ENCODE measurements around the gene SLIT1. TPM values are rescaled to one million over a fixed set of nuclear protein-coding genes. Genes with fewer than 3 reads are reported as not detected.

SLIT1 gene
- total RNA-seq, 4 donors from 2014 or later: 0.04 to 0.13 TPM; not detected in 2

GRCh38 chr10:96971324-96971723 lies 214.4 kb downstream of the SLIT1 start:
- Histone ChIP-seq H3K27ac (no peak overlapping the region), H3K27me3 (no peaks in the 10 kb centered on the region), H3K9me3 (no peaks in the 10 kb centered on the region), H3K36me3 (peaks cover 0 to 4% of the 10 kb centered on the region in 2 donors), H3K4me3 (no peak overlapping the region), H3K4me1 (no peaks in the 10 kb centered on the region)
- 90 to 94% methylated on average over 2 of the region's 2 CpGs for WGBS, 2 donors (ENCODE audit: low coverage in 1 of 2)
- TF ChIP-seq POLR2AphosphoS5 (IDR thresholded peaks at IDR 0.05) (no peak), POLR2A (IDR thresholded peaks at IDR 0.05) (no peak), CTCF (IDR thresholded peaks at IDR 0.05) (no peak), EP300 (IDR thresholded peaks at IDR 0.05) (no peak)
- ATAC-seq: no peak

DNA sequence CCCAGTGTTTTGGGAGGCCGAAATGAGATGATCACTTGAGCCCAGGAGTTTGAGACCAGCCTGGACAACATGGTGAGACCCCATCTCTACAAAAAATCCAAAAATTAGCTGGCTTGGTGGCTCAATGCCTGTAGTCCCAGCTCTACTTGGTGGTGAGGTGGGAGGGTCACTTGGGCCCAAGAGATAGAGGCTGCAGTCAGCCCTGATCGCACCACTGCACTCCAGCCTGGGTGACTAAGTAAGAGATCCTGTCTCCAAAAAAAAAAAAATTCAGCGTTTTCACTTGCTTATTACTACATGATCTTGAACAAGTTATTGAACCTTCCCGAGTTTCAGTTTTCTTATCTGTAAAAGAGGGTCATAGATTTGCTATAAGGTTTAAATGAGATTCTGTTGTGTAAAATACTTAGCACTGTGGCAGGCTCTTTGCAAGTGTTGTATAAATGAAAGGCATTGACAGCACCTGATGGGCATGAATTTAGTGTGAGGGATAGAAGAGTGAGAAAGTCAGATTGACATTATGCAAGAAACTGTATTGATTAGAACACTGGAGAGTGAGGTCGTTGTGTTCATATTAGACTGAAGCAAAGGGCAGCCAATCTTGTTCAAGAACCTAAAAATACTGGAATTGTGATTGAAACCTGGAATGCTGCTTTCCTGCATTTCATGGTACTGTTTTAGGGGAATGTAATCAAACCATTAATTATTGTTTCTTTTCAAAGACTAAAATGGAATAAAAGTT lies 216.9 kb downstream of the SLIT1 start:
- no peak for ATAC-seq
- Histone ChIP-seq H3K27me3 (no peaks in the 10 kb centered on the region), H3K27ac (no peak overlapping the region), H3K9me3 (no peaks in the 10 kb centered on the region), H3K36me3 (peaks cover 0 to 4% of the 10 kb centered on the region in 2 donors), H3K4me1 (no peaks in the 10 kb centered on the region), H3K4me3 (no peak overlapping the region)
- no peak for TF ChIP-seq POLR2A (IDR thresholded peaks at IDR 0.05)
- TF ChIP-seq EP300 (IDR thresholded peaks at IDR 0.05): no peak
- TF ChIP-seq POLR2AphosphoS5 (IDR thresholded peaks at IDR 0.05): no peak
- TF ChIP-seq CTCF (IDR thresholded peaks at IDR 0.05): no peak
- WGBS, 2 donors (ENCODE audit: low coverage in 1 of 2): 91 to 93% methylated on average over 4 to 5 of the region's 5 CpGs

- Histone ChIP-seq H3K4me1 (peaks cover 0 to 8% (median 0%) of the 10 kb centered on the region in 3 donors), H3K27ac (no peak overlapping the region), H3K9me3 (no peaks in the 10 kb centered on the region), H3K4me3 (no peak overlapping the region), H3K36me3 (peaks cover 0 to 4% of the 10 kb centered on the region in 2 donors), H3K27me3 (no peaks in the 10 kb centered on the region)
- ATAC-seq: no peak
- TF ChIP-seq EP300 (IDR thresholded peaks at IDR 0.05) (no peak), CTCF (IDR thresholded peaks at IDR 0.05) (no peak), POLR2A (IDR thresholded peaks at IDR 0.05) (no peak), POLR2AphosphoS5 (IDR thresholded peaks at IDR 0.05) (no peak)
These were observed 217.9 kb downstream of the SLIT1 start for GRCh38 chr10:96967847-96968246.

DNA sequence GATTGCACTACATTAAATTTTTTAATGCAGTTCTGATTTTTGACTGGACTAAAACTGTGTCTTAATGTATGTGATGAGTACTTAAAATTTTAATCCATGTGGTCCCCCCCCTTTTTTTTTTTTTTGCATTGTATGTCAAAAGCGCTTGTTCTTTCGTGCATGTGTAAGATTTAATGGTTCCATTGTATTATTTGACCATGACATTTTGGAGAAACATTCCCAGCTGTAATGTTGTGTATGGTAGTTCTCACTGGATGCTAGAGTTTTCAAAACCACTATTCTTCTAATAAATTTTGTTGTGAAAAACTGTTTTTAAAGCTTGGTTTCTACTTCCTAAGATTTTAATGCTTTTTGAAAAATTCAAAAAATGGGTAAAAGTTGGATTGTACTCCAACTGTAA lies 221.6 kb downstream of the SLIT1 start:
- WGBS, 2 donors (ENCODE audit: low coverage in 1 of 2): 90% methylated on average over 2 of the region's 2 CpGs; no CpG with 5 or more reads in 1 of the 2 donors

More for the DNA sequence above, 221.6 kb downstream of the SLIT1 start:
- no peaks in the 10 kb centered on the region for H3K27me3 ChIP-seq
- no peak for ATAC-seq
- H3K27ac ChIP-seq: no peak overlapping the region
- H3K4me1 ChIP-seq: peaks cover 0 to 34% (median 0%) of the 10 kb centered on the region in 3 donors
- H3K4me3 ChIP-seq: no peak overlapping the region
- H3K9me3 ChIP-seq: no peaks in the 10 kb centered on the region
- TF ChIP-seq POLR2A (IDR thresholded peaks at IDR 0.05): no peak
- TF ChIP-seq POLR2AphosphoS5 (IDR thresholded peaks at IDR 0.05): no peak
- no peak for TF ChIP-seq CTCF (IDR thresholded peaks at IDR 0.05)
- TF ChIP-seq EP300 (IDR thresholded peaks at IDR 0.05): no peak
- peaks cover 0 to 4% of the 10 kb centered on the region in 2 donors for H3K36me3 ChIP-seq
